Measurements from ENCODE around the gene FKBP4.

The FKBP4 gene

GRCh38 chr12:2851931-2852330 lies 57.2 kb downstream of the FKBP4 start:
- TF ChIP-seq, protein P1, sequence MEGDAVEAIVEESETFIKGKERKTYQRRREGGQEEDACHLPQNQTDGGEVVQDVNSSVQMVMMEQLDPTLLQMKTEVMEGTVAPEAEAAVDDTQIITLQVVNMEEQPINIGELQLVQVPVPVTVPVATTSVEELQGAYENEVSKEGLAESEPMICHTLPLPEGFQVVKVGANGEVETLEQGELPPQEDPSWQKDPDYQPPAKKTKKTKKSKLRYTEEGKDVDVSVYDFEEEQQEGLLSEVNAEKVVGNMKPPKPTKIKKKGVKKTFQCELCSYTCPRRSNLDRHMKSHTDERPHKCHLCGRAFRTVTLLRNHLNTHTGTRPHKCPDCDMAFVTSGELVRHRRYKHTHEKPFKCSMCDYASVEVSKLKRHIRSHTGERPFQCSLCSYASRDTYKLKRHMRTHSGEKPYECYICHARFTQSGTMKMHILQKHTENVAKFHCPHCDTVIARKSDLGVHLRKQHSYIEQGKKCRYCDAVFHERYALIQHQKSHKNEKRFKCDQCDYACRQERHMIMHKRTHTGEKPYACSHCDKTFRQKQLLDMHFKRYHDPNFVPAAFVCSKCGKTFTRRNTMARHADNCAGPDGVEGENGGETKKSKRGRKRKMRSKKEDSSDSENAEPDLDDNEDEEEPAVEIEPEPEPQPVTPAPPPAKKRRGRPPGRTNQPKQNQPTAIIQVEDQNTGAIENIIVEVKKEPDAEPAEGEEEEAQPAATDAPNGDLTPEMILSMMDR (IDR thresholded peaks at IDR 0.05; ENCODE audit: control extremely low read depth, extremely low read depth, low read depth, missing control alignments): no peak
- ChIA-PET POLR2A (no interaction called here), CTCF (interaction anchor here (1.3 to 7.5 kb wide), 5 partner anchors 12 to 191 kb away, joined by 4 to 56 read pairs (median 18); no protein-coding TSS in a partner anchor)
- DNase-seq (ENCODE audit: extremely low spot score): no peak

DNA sequence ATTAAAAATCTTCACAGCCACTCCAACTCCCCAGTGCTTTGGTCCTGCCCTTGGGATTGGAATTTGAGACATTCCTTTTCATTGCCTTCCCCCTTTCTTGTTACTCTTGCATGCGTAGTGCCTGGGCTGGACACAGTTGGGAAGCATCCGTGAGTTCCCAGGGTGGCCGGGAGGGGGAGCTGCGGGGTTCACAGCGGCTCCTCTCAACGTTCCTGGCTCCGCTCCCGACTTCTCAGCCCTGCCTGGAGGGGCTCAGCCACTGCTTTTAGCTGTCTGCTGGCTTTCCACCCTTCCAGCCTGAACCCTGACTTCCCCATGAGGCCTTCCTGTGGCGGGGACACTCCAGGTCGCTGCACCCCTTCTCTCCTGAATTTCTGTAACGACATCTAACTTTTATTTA lies 58.9 kb downstream of the FKBP4 start:
- peak; percentile 75 for DNase-seq (ENCODE audit: extremely low spot score)
- POLR2A ChIA-PET: no interaction called here
- CTCF ChIA-PET: interaction anchor here (0.7 to 7.5 kb wide), 23 partner anchors 9 to 419 kb away, joined by 3 to 56 read pairs (median 7); partner anchors contain the start of gene NRIP2
- TF ChIP-seq, protein P1 (IDR thresholded peaks at IDR 0.05; ENCODE audit: control extremely low read depth, extremely low read depth, low read depth, missing control alignments): peak; percentile 72
